Neural crest cell (in vitro differentiated cells): ENCODE measurements around the gene XRN2. TPM values are rescaled to one million over a fixed set of nuclear protein-coding genes. Genes with fewer than 3 reads are reported as not detected.

Experiments
- DNase-seq: peaks from one replicate; pipeline ENCODE4 v3.0.0; 2021; ENCODE audit warnings: low read depth, mixed read lengths, low spot score
- H3K27ac Mint-ChIP-seq: one replicate; pipeline ENCODE4 v1.8.0; 2021; ENCODE audit warnings: mild to moderate bottlenecking, mixed read lengths; ENCODE audit not compliant: unreplicated experiment
- H3K27me3 Mint-ChIP-seq: 2 replicates; pipeline ENCODE4 v1.8.0; 2021; ENCODE audit warnings: low read depth, mild to moderate bottlenecking, mixed read lengths
- H3K36me3 Mint-ChIP-seq: 2 replicates; pipeline ENCODE4 v1.8.0; 2021; ENCODE audit warnings: low read depth, mild to moderate bottlenecking, mixed read lengths
- H3K4me1 Mint-ChIP-seq: 2 replicates; pipeline ENCODE4 v1.8.0; 2021; ENCODE audit warnings: mixed read lengths
- H3K4me3 Mint-ChIP-seq: one replicate; pipeline ENCODE4 v1.8.0; 2021; ENCODE audit warnings: mild to moderate bottlenecking, mixed read lengths
- H3K9me3 Mint-ChIP-seq: 2 replicates; pipeline ENCODE4 v1.8.0; 2021; ENCODE audit warnings: mixed read lengths
- CTCF ChIP-seq: fragments of 200-600 bp; sonication (generic); conservative IDR thresholded peaks from 2 replicates; pipeline ENCODE4 v1.5.0; 2021; ENCODE audit warnings: antibody characterized with exemption, mild to moderate bottlenecking
- total RNA-seq: library from RNA; stranded (reverse); gene quantifications from 2 replicates; pipeline ENCODE4 v1.2.1, GENCODE V29; 2021

XRN2 gene
- total RNA-seq, 1 donor from 2014 or later, result 101 TPM

- Mint-ChIP-seq H3K27ac (no peak overlapping the region), H3K4me1 (peaks cover 11% of the 10 kb centered on the region), H3K36me3 (peaks cover 39% of the 10 kb centered on the region), H3K4me3 (no peak overlapping the region), H3K9me3 (no peaks in the 10 kb centered on the region), H3K27me3 (no peaks in the 10 kb centered on the region)
- no peak for TF ChIP-seq CTCF
- DNase-seq, result no peak
These were observed 36.4 kb downstream of the XRN2 start for GRCh38 chr20:21339499-21339898.

- H3K4me1 Mint-ChIP-seq, result peaks cover 11% of the 10 kb centered on the region
- peak overlapping the region; percentile 29 for H3K27ac Mint-ChIP-seq
These were observed 38.0 kb downstream of the XRN2 start for GRCh38 chr20:21340991-21341697.

GRCh38 chr20:21342656-21343345 is 39.7 kb downstream of the XRN2 start:
- Mint-ChIP-seq H3K9me3 (no peaks in the 10 kb centered on the region), H3K36me3 (peaks cover 14% of the 10 kb centered on the region), H3K4me1 (peaks cover 11% of the 10 kb centered on the region), H3K27ac (no peak overlapping the region), H3K27me3 (no peaks in the 10 kb centered on the region), H3K4me3 (no peak overlapping the region)
- no peak for TF ChIP-seq CTCF
- no peak for DNase-seq

More at GRCh38 chr20:21340991-21341697, 38.0 kb downstream of the XRN2 start:
- Mint-ChIP-seq H3K36me3 (peaks cover 27% of the 10 kb centered on the region), H3K27me3 (no peaks in the 10 kb centered on the region), H3K9me3 (no peaks in the 10 kb centered on the region), H3K4me3 (no peak overlapping the region)
- TF ChIP-seq CTCF, result no peak
- no peak for DNase-seq

- H3K4me3 Mint-ChIP-seq, result no peak overlapping the region
- H3K4me1 Mint-ChIP-seq, result peaks cover 11% of the 10 kb centered on the region
- no peaks in the 10 kb centered on the region for H3K27me3 Mint-ChIP-seq
- no peak overlapping the region for H3K27ac Mint-ChIP-seq
- H3K36me3 Mint-ChIP-seq, result peaks cover 18% of the 10 kb centered on the region
- no peak for TF ChIP-seq CTCF
- no peaks in the 10 kb centered on the region for H3K9me3 Mint-ChIP-seq
- no peak for DNase-seq
These were observed 41.2 kb downstream of the XRN2 start for GRCh38 chr20:21344206-21344900.

GRCh38 chr20:21344961-21345360 is 41.8 kb downstream of the XRN2 start:
- Mint-ChIP-seq H3K27ac (no peak overlapping the region), H3K27me3 (no peaks in the 10 kb centered on the region), H3K9me3 (no peaks in the 10 kb centered on the region), H3K4me3 (no peak overlapping the region), H3K4me1 (peaks cover 11% of the 10 kb centered on the region), H3K36me3 (peaks cover 14% of the 10 kb centered on the region)
- no peak for DNase-seq
- no peak for TF ChIP-seq CTCF
